Immature natural killer cell (primary cell): Measurements from ENCODE around the gene MAPKAP1. TPM values are rescaled to one million over a fixed set of nuclear protein-coding genes. Genes with fewer than 3 reads are reported as not detected.

Experiments
- DNase-seq, 3 donors: peaks; one replicate each; pipeline ENCODE4 v3.0.0; 2022; ENCODE audit warnings: mixed read lengths in 1 of 3
- H3K27ac Mint-ChIP-seq, 6 donors: one replicate each; pipeline ENCODE4 v1.8.0; 2020; ENCODE audit warnings: mixed read lengths in 6 of 6, mild to moderate bottlenecking in 5 of 6, inconsistent platforms in 4 of 6, moderate library complexity in 3 of 6
- H3K27me3 Mint-ChIP-seq, 3 donors: one replicate each; pipeline ENCODE4 v1.8.0; 2020 to 2021; ENCODE audit warnings: low read depth in 3 of 3, mild to moderate bottlenecking in 3 of 3, mixed read lengths in 3 of 3, moderate library complexity in 3 of 3, inconsistent platforms in 1 of 3
- H3K36me3 Mint-ChIP-seq, 3 donors: one replicate each; pipeline ENCODE4 v1.8.0; 2020; ENCODE audit warnings: mixed read lengths in 3 of 3, inconsistent platforms in 2 of 3, mild to moderate bottlenecking in 2 of 3
- H3K4me1 Mint-ChIP-seq, 2 donors: one replicate each; pipeline ENCODE4 v1.8.0; 2020; ENCODE audit warnings: inconsistent platforms in 2 of 2, mild to moderate bottlenecking in 2 of 2, mixed read lengths in 2 of 2, moderate library complexity in 1 of 2
- H3K4me3 Mint-ChIP-seq, 5 donors: one replicate each; pipeline ENCODE4 v1.8.0; 2020; ENCODE audit warnings: mild to moderate bottlenecking in 5 of 5, mixed read lengths in 5 of 5, inconsistent platforms in 3 of 5, moderate library complexity in 3 of 5
- H3K9me3 Mint-ChIP-seq, 6 donors: one replicate each; pipeline ENCODE4 v1.8.0; 2020; ENCODE audit warnings: mild to moderate bottlenecking in 6 of 6, mixed read lengths in 6 of 6, inconsistent platforms in 4 of 6, moderate library complexity in 3 of 6
- polyA plus RNA-seq, 3 donors: library from polyadenylated mRNA; unstranded; fragments of 300-500 nt; fragmentation: Illumina TruSeq; gene quantifications; one replicate each; pipeline ENCODE4 v1.2.3, GENCODE V29; 2021

Gene MAPKAP1
- polyA plus RNA-seq, 3 donors from 2014 or later = 56.9 to 75.1 (median 59.3) TPM

- Mint-ChIP-seq H3K9me3 (no peaks in the 10 kb centered on the region), H3K4me3 (no peak overlapping the region), H3K4me1 (peaks cover 6 to 24% of the 10 kb centered on the region in 2 donors), H3K36me3 (peaks cover 0 to 6% (median 0%) of the 10 kb centered on the region in 3 donors), H3K27ac (no peak overlapping the region), H3K27me3 (no peaks in the 10 kb centered on the region)
- DNase-seq = no peak
These were observed 25.9 kb downstream of the MAPKAP1 start for GRCh38 chr9:125681086-125681622.

DNA sequence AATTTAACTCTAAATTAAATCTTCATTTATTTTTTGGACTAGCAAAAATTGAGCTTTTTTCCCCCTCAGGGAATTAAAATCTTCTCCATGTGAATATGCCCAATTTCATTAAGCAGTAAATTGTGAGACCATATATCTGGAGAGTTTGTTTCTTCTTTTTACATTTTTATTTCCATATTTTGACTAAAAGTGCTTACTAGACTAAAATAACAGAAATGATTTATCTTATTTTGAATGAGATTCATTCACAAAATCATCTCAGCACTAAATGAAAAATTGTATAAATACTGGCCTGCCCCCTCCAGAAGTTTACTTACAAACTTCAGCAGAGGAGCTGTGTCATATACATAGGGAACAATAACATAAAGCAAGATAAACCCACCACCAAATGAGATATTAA is 26.6 kb downstream of the MAPKAP1 start:
- H3K27ac Mint-ChIP-seq = peak overlapping the region in 1 of 6 donors; percentile 1
- H3K4me1 Mint-ChIP-seq = peaks cover 6 to 24% of the 10 kb centered on the region in 2 donors
- peaks cover 0 to 6% (median 0%) of the 10 kb centered on the region in 3 donors for H3K36me3 Mint-ChIP-seq
- H3K9me3 Mint-ChIP-seq = no peaks in the 10 kb centered on the region
- no peaks in the 10 kb centered on the region for H3K27me3 Mint-ChIP-seq
- H3K4me3 Mint-ChIP-seq = no peak overlapping the region
- DNase-seq = no peak

DNA sequence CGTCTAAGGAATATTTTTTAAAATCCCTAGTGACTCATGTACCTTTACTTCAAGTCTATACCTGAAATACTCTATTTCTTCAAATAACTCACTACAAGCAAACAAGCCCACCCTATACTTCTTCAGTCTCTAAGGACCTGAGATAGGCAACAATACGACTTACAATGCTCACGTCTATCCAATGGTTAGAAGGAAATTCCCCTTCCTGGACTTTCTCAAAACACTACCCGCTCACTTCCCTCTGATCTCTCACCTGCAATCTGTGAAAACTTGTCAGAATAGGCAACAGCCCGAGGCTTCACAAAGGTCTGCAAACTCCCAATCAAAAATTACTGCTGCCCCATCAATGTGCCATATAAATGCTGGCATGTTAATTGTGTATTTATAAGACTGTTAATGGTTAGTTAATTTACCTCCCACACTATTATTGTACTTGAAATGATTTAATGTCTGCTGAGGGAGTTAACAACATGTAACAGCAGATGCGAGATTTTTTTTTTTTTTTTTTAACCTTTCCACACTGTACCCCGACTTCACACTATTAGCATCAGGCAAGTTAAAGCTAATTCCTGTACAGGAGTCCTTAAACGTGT is 27.3 kb downstream of the MAPKAP1 start:
- no peaks in the 10 kb centered on the region for H3K27me3 Mint-ChIP-seq
- no peak overlapping the region for H3K4me3 Mint-ChIP-seq
- H3K36me3 Mint-ChIP-seq = peaks cover 0 to 3% (median 0%) of the 10 kb centered on the region in 3 donors
- H3K27ac Mint-ChIP-seq = peak overlapping the region in 1 of 6 donors; percentile 41
- H3K9me3 Mint-ChIP-seq = no peaks in the 10 kb centered on the region
- DNase-seq = no peak
- peaks cover 6 to 21% of the 10 kb centered on the region in 2 donors for H3K4me1 Mint-ChIP-seq

DNA sequence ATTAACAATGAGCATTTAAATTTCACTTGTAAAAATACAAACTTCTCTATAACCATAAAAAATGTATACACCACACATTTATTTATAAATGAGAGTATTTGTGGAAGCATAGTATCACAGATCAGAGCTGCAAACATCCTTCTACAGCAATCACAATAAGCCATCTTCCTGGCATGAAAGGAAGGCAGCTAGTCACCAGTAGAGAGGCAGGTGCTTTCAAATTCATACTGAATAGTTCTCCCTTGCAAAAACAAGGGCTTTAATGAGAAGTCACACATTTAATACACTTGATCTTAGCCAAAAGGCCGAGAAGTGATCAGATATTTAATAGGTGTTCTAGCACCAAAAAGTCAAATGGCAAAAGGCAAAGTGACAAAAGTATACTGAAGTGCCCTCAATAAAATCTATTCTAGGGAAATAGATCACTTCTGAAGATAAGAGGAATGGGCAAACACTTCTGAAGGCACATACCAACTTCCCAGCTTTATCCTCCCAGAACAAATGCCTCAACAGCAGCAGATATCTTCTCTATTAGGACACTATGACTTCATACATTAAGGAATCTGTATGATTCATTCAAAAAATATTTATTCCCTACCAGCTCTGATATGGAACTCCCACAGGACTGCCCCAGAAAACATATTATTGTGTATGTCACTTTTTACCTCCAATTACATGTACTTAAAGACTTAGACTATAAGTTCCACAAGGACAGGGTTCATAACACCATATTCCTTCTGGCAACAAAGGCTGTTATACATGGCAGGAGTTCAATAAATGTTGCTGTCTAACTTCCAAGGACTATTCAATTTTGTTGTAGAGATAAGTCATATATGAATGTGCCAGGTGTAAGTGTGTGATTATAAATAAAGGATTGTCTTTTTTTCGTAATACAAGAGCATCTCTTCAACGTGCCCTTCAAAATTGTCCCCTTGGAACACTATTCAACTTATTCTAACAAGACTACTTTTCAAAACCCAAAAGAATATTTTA is 31.7 kb downstream of the MAPKAP1 start:
- no peak overlapping the region for H3K4me3 Mint-ChIP-seq
- H3K4me1 Mint-ChIP-seq = peaks cover 6 to 23% of the 10 kb centered on the region in 2 donors
- H3K9me3 Mint-ChIP-seq = no peaks in the 10 kb centered on the region
- no peak for DNase-seq
- no peak overlapping the region for H3K27ac Mint-ChIP-seq
- no peaks in the 10 kb centered on the region for H3K27me3 Mint-ChIP-seq
- H3K36me3 Mint-ChIP-seq = peaks cover 0 to 7% (median 0%) of the 10 kb centered on the region in 3 donors

DNA sequence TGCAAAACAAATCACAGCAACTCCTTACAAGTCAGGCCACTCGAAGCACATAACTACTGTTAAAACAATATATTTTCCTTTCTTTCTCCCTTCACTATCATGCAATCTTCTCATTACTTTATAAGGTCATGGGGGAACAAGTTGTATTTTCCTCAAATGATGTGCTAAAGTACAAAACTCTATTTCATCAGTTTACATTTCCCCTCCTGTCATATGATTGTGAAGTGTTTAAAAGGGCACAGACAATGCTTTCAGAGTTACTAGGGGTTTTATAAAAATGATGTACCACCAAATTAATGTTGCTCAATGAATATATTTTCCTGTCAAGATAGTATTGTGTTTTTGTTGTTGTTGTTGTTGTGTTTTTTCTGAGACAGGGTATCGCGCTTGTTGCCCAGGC is 34.1 kb downstream of the MAPKAP1 start:
- no peaks in the 10 kb centered on the region for H3K27me3 Mint-ChIP-seq
- H3K27ac Mint-ChIP-seq = no peak overlapping the region
- no peak overlapping the region for H3K4me3 Mint-ChIP-seq

DNA sequence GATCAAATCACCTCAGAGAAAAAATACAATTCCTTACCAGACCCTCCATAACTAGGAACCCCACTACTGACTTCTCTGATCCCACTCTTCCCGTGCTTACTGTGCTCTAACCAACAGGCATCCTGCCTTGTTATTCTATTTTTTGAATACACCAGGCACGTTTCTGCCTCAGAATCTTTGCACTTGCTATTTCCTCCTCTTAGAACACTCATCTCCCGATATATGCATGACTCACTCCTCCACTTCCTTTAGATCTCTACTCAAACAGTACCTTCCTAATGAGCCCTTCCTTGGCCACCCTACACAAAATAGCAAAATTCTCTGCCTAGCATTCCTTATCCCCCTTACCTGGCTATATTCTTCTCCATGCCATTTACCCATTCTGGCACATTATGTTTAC is 43.9 kb downstream of the MAPKAP1 start:
- no peaks in the 10 kb centered on the region for H3K9me3 Mint-ChIP-seq
- H3K27ac Mint-ChIP-seq = peak overlapping the region; percentile 50 to 84 (median 61)

More for the DNA sequence above, 34.1 kb downstream of the MAPKAP1 start:
- peaks cover 6 to 23% of the 10 kb centered on the region in 2 donors for H3K4me1 Mint-ChIP-seq
- H3K36me3 Mint-ChIP-seq = peaks cover 0 to 7% (median 3%) of the 10 kb centered on the region in 3 donors
- DNase-seq = no peak
- no peaks in the 10 kb centered on the region for H3K9me3 Mint-ChIP-seq

GRCh38 chr9:125660557-125660956 is 46.5 kb downstream of the MAPKAP1 start:
- Mint-ChIP-seq H3K9me3 (no peaks in the 10 kb centered on the region), H3K27me3 (no peaks in the 10 kb centered on the region), H3K4me3 (no peak overlapping the region), H3K27ac (no peak overlapping the region), H3K36me3 (peaks cover 6 to 8% (median 8%) of the 10 kb centered on the region in 3 donors), H3K4me1 (peaks cover 9 to 12% of the 10 kb centered on the region in 2 donors)
- no peak for DNase-seq

More for the DNA sequence above, 43.9 kb downstream of the MAPKAP1 start:
- Mint-ChIP-seq H3K4me3 (peak overlapping the region in 4 of 5 donors; percentile 19 to 68 (median 48)), H3K27me3 (no peaks in the 10 kb centered on the region), H3K4me1 (peaks cover 9 to 12% of the 10 kb centered on the region in 2 donors), H3K36me3 (peaks cover 7 to 13% (median 8%) of the 10 kb centered on the region in 3 donors)
- DNase-seq = no peak

- no peak overlapping the region for H3K27ac Mint-ChIP-seq
- no peak overlapping the region for H3K4me3 Mint-ChIP-seq
- H3K27me3 Mint-ChIP-seq = no peaks in the 10 kb centered on the region
- no peaks in the 10 kb centered on the region for H3K9me3 Mint-ChIP-seq
- DNase-seq = no peak
- H3K36me3 Mint-ChIP-seq = peaks cover 4 to 6% (median 5%) of the 10 kb centered on the region in 3 donors
- peaks cover 9 to 12% of the 10 kb centered on the region in 2 donors for H3K4me1 Mint-ChIP-seq
These were observed 47.1 kb downstream of the MAPKAP1 start for GRCh38 chr9:125659954-125660353.

- Mint-ChIP-seq H3K4me1 (peaks cover 9 to 14% of the 10 kb centered on the region in 2 donors), H3K27me3 (no peaks in the 10 kb centered on the region), H3K27ac (no peak overlapping the region), H3K36me3 (peaks cover 4 to 6% (median 5%) of the 10 kb centered on the region in 3 donors), H3K4me3 (no peak overlapping the region), H3K9me3 (no peaks in the 10 kb centered on the region)
- DNase-seq = no peak
These were observed 47.7 kb downstream of the MAPKAP1 start for GRCh38 chr9:125659201-125659840.

- no peak overlapping the region for H3K27ac Mint-ChIP-seq
- H3K4me3 Mint-ChIP-seq = no peak overlapping the region
- no peaks in the 10 kb centered on the region for H3K27me3 Mint-ChIP-seq
These were observed 50.4 kb downstream of the MAPKAP1 start for GRCh38 chr9:125656560-125656959.

DNA sequence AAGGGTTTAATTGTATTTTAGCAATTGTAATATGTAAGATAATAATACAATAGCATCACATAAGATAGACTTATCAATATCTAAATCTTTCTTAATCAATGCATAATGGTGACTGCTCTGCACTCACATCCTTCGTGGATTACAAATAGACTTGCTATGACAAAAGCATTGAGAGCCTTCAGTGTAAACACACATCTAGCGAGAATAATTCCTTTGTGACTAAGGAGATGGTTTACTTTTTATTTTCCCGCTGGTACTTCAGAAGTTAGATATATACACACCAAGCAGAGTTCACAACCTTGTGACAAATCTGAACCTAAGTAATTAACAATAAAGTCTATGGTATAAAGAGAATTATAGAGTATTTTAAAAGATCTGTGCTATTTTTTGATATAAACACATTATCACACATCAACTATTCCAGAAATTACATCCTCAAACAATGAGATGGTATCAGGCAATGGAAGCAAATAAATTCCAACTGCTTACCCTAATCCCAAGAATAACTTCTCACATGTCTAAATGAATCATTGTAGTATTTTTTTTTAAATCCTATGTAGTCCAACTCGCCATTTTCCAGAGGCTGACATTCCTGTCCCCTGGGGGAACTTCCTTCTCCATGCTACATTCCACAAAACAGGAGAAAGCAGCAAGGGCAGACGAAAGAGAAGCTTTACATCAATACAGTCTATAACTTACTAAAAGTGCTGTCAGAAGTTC is 51.2 kb downstream of the MAPKAP1 start:
- no peak for DNase-seq
- Mint-ChIP-seq H3K9me3 (no peaks in the 10 kb centered on the region), H3K36me3 (peaks cover 4 to 8% (median 6%) of the 10 kb centered on the region in 3 donors), H3K27me3 (no peaks in the 10 kb centered on the region), H3K4me3 (no peak overlapping the region), H3K4me1 (peaks cover 0 to 8% of the 10 kb centered on the region in 2 donors), H3K27ac (no peak overlapping the region)

More at GRCh38 chr9:125656560-125656959, 50.4 kb downstream of the MAPKAP1 start:
- H3K4me1 Mint-ChIP-seq = peaks cover 0 to 5% of the 10 kb centered on the region in 2 donors
- peaks cover 4 to 8% (median 6%) of the 10 kb centered on the region in 3 donors for H3K36me3 Mint-ChIP-seq
- no peak for DNase-seq
- H3K9me3 Mint-ChIP-seq = no peaks in the 10 kb centered on the region

GRCh38 chr9:125655066-125655633 is 51.9 kb downstream of the MAPKAP1 start:
- H3K27me3 Mint-ChIP-seq = no peaks in the 10 kb centered on the region
- H3K4me3 Mint-ChIP-seq = no peak overlapping the region
- peaks cover 5 to 15% of the 10 kb centered on the region in 2 donors for H3K4me1 Mint-ChIP-seq
- H3K36me3 Mint-ChIP-seq = peaks cover 6 to 10% (median 8%) of the 10 kb centered on the region in 3 donors
- no peak overlapping the region for H3K27ac Mint-ChIP-seq
- no peak for DNase-seq
- H3K9me3 Mint-ChIP-seq = no peaks in the 10 kb centered on the region
